ENCODE measurements around the gene LY6G5C. TPM values are rescaled to one million over a fixed set of nuclear protein-coding genes. Genes with fewer than 3 reads are reported as not detected.

Gene LY6G5C
- polyA plus RNA-seq, 1 donor = 2.7 TPM

GRCh38 chr6:31691078-31691463 is 10.2 kb upstream of the LY6G5C start:
- DNase-seq = no peak

GRCh38 chr6:31690231-31691077 is 9.6 kb upstream of the LY6G5C start:
- DNase-seq = no peak

- DNase-seq = no peak
Measured at GRCh38 chr6:31689249-31690110, 8.6 kb upstream of the LY6G5C start.

- DNase-seq = no peak
Measured at GRCh38 chr6:31687860-31688693, 7.2 kb upstream of the LY6G5C start.

GRCh38 chr6:31687321-31687720 is 6.5 kb upstream of the LY6G5C start:
- no peak for DNase-seq

- DNase-seq = no peak
Measured at GRCh38 chr6:31686483-31686882, 5.6 kb upstream of the LY6G5C start.

GRCh38 chr6:31683591-31683990 is 2.7 kb upstream of the LY6G5C start:
- no peak for DNase-seq

GRCh38 chr6:31681135-31681671 is 336 bp upstream of the LY6G5C start:
- peak; percentile 67 for DNase-seq

GRCh38 chr6:31677955-31678354 is 2.9 kb downstream of the LY6G5C start:
- no peak for DNase-seq

GRCh38 chr6:31676904-31677303 is 4.0 kb downstream of the LY6G5C start:
- no peak for DNase-seq

GRCh38 chr6:31676322-31676903 is 4.5 kb downstream of the LY6G5C start:
- no peak for DNase-seq

- no peak for DNase-seq
Measured at GRCh38 chr6:31669676-31670075, 11.2 kb downstream of the LY6G5C start, which contains the start of gene LY6G5B. LY6G5B (plus strand) TSS chr6:31669976; CDS start chr6:31670951, 975 bp downstream.

- DNase-seq = no peak
Measured at GRCh38 chr6:31666337-31666965, 14.4 kb downstream of the LY6G5C start.

- DNase-seq = peak; percentile 98
Measured at GRCh38 chr6:31665501-31666336, 15.1 kb downstream of the LY6G5C start, which contains the start of gene CSNK2B. CSNK2B (plus strand) TSS chr6:31666080; CDS start chr6:31666832, 752 bp downstream.

- DNase-seq = peak; percentile 95
Measured at GRCh38 chr6:31664790-31665500, 15.9 kb downstream of the LY6G5C start, which contains the start of gene GPANK1. GPANK1 (minus strand) TSS chr6:31664997; CDS start chr6:31664478, 519 bp downstream.

GRCh38 chr6:31663961-31664789 is 16.7 kb downstream of the LY6G5C start:
- no peak for DNase-seq

- DNase-seq = no peak
Measured at GRCh38 chr6:31663126-31663960, 17.5 kb downstream of the LY6G5C start.
